ENCODE results near the gene ETV6. TPM values are rescaled to one million over a fixed set of nuclear protein-coding genes. Genes with fewer than 3 reads are reported as not detected.

ETV6 gene
- total and polyA plus RNA-seq, 2 of the 8 experiments (the other 6 are each of a cell fraction or from before 2014, with no cell fraction given), result 5.5 to 23.9 TPM

GRCh38 chr12:11798006-11798708, 148.7 kb downstream of the ETV6 start:
- WGBS, 2 experiments (ENCODE audit: extremely low coverage in 1 of 2, insufficient coverage in 1 of 2, insufficient read length in 1 of 2, insufficient replicate concordance in 2 of 2, low coverage in 1 of 2, low lambda C conversion rate in 2 of 2, missing lambda C conversion rate in 1 of 2), result 83% methylated on average over 7 of the region's 7 CpGs; no CpG with 5 or more reads in 1 of the 2 experiments
- Histone ChIP-seq H3K9ac (replicated peaks in 1 of 4; ENCODE audit: extremely low read depth in 1 of 4, low read depth in 3 of 4, low read length in 3 of 4) (no peak overlapping the region), H3K36me3 (ENCODE audit: control insufficient read depth in 2 of 4, insufficient read depth in 4 of 4, low read length in 3 of 4) (no peaks in the 10 kb centered on the region), H3K9me3 (ENCODE audit: insufficient read depth in 2 of 2, low read depth in 1 of 2, low read length in 1 of 2) (no peaks in the 10 kb centered on the region), H2AFZ (ENCODE audit: low read length) (no peak overlapping the region), H2BK12ac (ENCODE audit: low read depth, low read length) (no peak overlapping the region), H2AK5ac (ENCODE audit: low read depth, low read length) (no peak overlapping the region), H4K8ac (ENCODE audit: extremely low read depth, insufficient read depth, low read length) (no peak overlapping the region), H3K27ac (ENCODE audit: low read depth, low read length) (no peak overlapping the region), H4K91ac (replicated peaks; ENCODE audit: insufficient read length, low read length) (no peak overlapping the region), H3K4me3 (ENCODE audit: extremely low read depth in 1 of 4, insufficient read depth in 2 of 4, low read depth in 3 of 4, low read length in 4 of 4) (no peak overlapping the region), H4K5ac (ENCODE audit: insufficient read length, low read depth, low read length) (no peak overlapping the region), H3K79me2 (ENCODE audit: control insufficient read depth in 1 of 2, insufficient read depth in 2 of 2, low read length in 2 of 2) (no peaks in the 10 kb centered on the region), H2BK15ac (ENCODE audit: low read length) (no peak overlapping the region), H3K4ac (replicated peaks; ENCODE audit: insufficient read length, low read depth, low read length) (no peak overlapping the region), H3K18ac (ENCODE audit: extremely low read depth, low read length) (no peak overlapping the region), H3K23ac (ENCODE audit: insufficient read length) (no peak overlapping the region), H3K79me1 (ENCODE audit: low read depth, low read length) (no peaks in the 10 kb centered on the region), H3K4me1 (replicated peaks in 1 of 4; ENCODE audit: control insufficient read depth in 3 of 4, insufficient read depth in 4 of 4, low read length in 3 of 4) (peaks cover 0 to 9% (median 5%) of the 10 kb centered on the region in 4 experiments; a peak in 4 of 7 replicates), H2BK20ac (ENCODE audit: low read length) (no peak overlapping the region), H3K4me2 (ENCODE audit: insufficient read depth in 1 of 2, low read depth in 2 of 2, low read length in 2 of 2) (no peak overlapping the region), H3K14ac (ENCODE audit: insufficient read length) (no peak overlapping the region), H3K56ac (replicated peaks; ENCODE audit: insufficient read length, low read depth, low read length) (no peak overlapping the region), H3K23me2 (ENCODE audit: low read depth, low read length) (no peaks in the 10 kb centered on the region), H4K20me1 (replicated peaks in 1 of 2; ENCODE audit: control insufficient read depth in 1 of 2, insufficient read depth in 2 of 2, low read length in 2 of 2) (no peaks in the 10 kb centered on the region), H2BK120ac (replicated peaks; ENCODE audit: low read depth, low read length) (no peak overlapping the region), H3K27me3 (replicated peaks in 1 of 4; ENCODE audit: control insufficient read depth in 3 of 4, extremely low read depth in 1 of 4, insufficient read depth in 3 of 4, low read length in 3 of 4) (no peaks in the 10 kb centered on the region), H2BK5ac (ENCODE audit: low read depth, low read length) (no peak overlapping the region)
- no peak for DNase-seq (ENCODE audit: low read depth in 1 of 2, low spot score in 2 of 2)
- ChIA-PET POLR2A (ENCODE audit: partially characterized antibody) (no interaction called here), CTCF (ENCODE audit: partially characterized antibody) (interaction anchor here (1.4 kb wide), 1 partner anchor 53 kb away, joined by 3 read pairs; no protein-coding TSS in a partner anchor)
- no peak for FAIRE-seq
- TF ChIP-seq EGR1 (IDR thresholded peaks at IDR 0.05; ENCODE audit: borderline replicate concordance, low read depth, low read length) (no peak), EP300 (IDR thresholded peaks at IDR 0.05; ENCODE audit: borderline replicate concordance in 1 of 2, low read depth in 2 of 2, low read length in 2 of 2) (no peak), HDAC6 (IDR thresholded peaks at IDR 0.05; ENCODE audit: low read depth, low read length) (no peak)

All from H1 (cell line).